Spleen (tissue), 11 donors: ENCODE results near the gene EPB41L4A. TPM values are rescaled to one million over a fixed set of nuclear protein-coding genes. Genes with fewer than 3 reads are reported as not detected.

Experiments
- DNase-seq: peaks from one replicate; pipeline ENCODE4 v3.0.0-alpha.2; 2020
- H3K27ac ChIP-seq, 8 donors: fragments of 200-600 bp; sonication (generic) in 7 of 8; 1 replicate in 4 of 8; 2 replicates in 4 of 8; pipeline versions ENCODE4 v1.5.0 to v1.8.0; 2016 to 2021; ENCODE audit warnings: inconsistent platforms in 4 of 8, mild to moderate bottlenecking in 4 of 8, moderate library complexity in 1 of 8
- H3K27me3 ChIP-seq, 7 donors: fragments of 200-600 bp; sonication (generic) in 6 of 7; replicated peaks in 1 of 7; 1 replicate in 4 of 7; 2 replicates in 3 of 7; pipeline versions ENCODE4 v1.5.0 to v1.8.0; 2016 to 2021; ENCODE audit warnings: inconsistent platforms in 3 of 7, mild to moderate bottlenecking in 1 of 7
- H3K36me3 ChIP-seq, 6 donors: fragments of 200-600 bp; sonication (generic) in 5 of 6; 1 replicate in 4 of 6; 2 replicates in 2 of 6; pipeline versions ENCODE4 v1.5.0 to v1.8.0; 2016 to 2021; ENCODE audit warnings: inconsistent platforms in 2 of 6
- H3K4me1 ChIP-seq, 6 donors: fragments of 200-600 bp; sonication (generic) in 5 of 6; 1 replicate in 3 of 6; 2 replicates in 3 of 6; pipeline versions ENCODE4 v1.5.0 to v1.8.0; 2016 to 2021; ENCODE audit warnings: inconsistent platforms in 3 of 6
- H3K4me3 ChIP-seq, 8 donors: fragments of 200-600 bp; sonication (generic) in 7 of 8; 1 replicate in 4 of 8; 2 replicates in 4 of 8; pipeline versions ENCODE4 v1.5.0 to v1.8.0; 2016 to 2021; ENCODE audit warnings: inconsistent platforms in 4 of 8, mild to moderate bottlenecking in 4 of 8, moderate library complexity in 2 of 8
- H3K9me3 ChIP-seq, 8 donors: fragments of 200-600 bp; sonication (generic) in 7 of 8; 1 replicate in 4 of 8; 2 replicates in 4 of 8; pipeline versions ENCODE4 v1.5.0 to v1.8.0; 2016 to 2021; ENCODE audit warnings: inconsistent platforms in 4 of 8
- POLR2A ChIP-seq, 3 donors: fragments of 450-650 bp; IDR thresholded peaks; one replicate each; pipeline ENCODE4 v1.5.1; 2017; ENCODE audit warnings: antibody characterized with exemption in 3 of 3, mild to moderate bottlenecking in 1 of 3
- POLR2AphosphoS5 ChIP-seq, 3 donors: sonication (generic); formaldehyde crosslinking; IDR thresholded peaks; one replicate each; pipeline ENCODE4 v1.5.1; 2017; ENCODE audit warnings: antibody characterized with exemption in 3 of 3
- WGBS, 5 donors: extraction: QIAGEN DNeasy Blood & Tissue Kit in 3 of 5; methylation state at CpG; one replicate each; pipeline versions ENCODE4 v1.1.5 to v1.1.7; 2013 to 2018; 5-methylcytosine and 5-hydroxymethylcytosine counted together
- intact Hi-C: fragments of 100-400 bp; cut with DNase I; formaldehyde crosslinking; loops from one replicate; pipeline ENCODE4 v1.15.0; 2023; ENCODE audit warnings: low total_unique reads
- polyA plus RNA-seq, 3 donors: library from polyadenylated mRNA; stranded (reverse); fragments of 200-250 nt; gene quantifications; one replicate each; pipeline ENCODE4 v1.2.1, GENCODE V29; 2013
- total RNA-seq, 7 donors: library from RNA; depleted of rRNA in 3 of 7; stranded (reverse); fragments of >200 nt in 3 of 7; fragmentation: NEBNext Ultra II Directional in 4 of 7; extraction: Animal tissue kit (Norgen Biotek cat#: 25700) in 4 of 7; gene quantifications; one replicate each; pipeline versions ENCODE4 v1.1.0 to v1.2.1, GENCODE V29; 2016 to 2021
- TF ChIP-seq, protein P1 (sequence below), 11 experiments: fragments of 200-600 bp in 7 of 11; fragments of 450-650 bp in 4 of 11; sonication (generic) in 4 of 11; IDR thresholded peaks in 8 of 11; conservative IDR thresholded peaks in 3 of 11; 1 replicate in 7 of 11; 2 replicates in 4 of 11; pipeline versions ENCODE4 v1.4.0 to v1.8.0; 2016 to 2021; ENCODE audit warnings: antibody characterized with exemption in 11 of 11, inconsistent platforms in 4 of 11, mild to moderate bottlenecking in 1 of 11
- donor health status: healthy with polysubstance abuse.
- donor health status: DM: no; HTN: no; CAD: no; lungs with moderate emphysema.
- donor health status: DM: no; HTN: no; CAD: no.
- donor health status: Bipolar disorder and iron deficiency.
- donor health status: healthy.
- donor health status: DM: no; HTN: no; CAD: no.
- donor health status: DM: yes; HTN: yes; CAD: no.

Gene EPB41L4A
- total and polyA plus RNA-seq, 10 donors: 1.4 to 28.1 (median 12.2) TPM

DNA sequence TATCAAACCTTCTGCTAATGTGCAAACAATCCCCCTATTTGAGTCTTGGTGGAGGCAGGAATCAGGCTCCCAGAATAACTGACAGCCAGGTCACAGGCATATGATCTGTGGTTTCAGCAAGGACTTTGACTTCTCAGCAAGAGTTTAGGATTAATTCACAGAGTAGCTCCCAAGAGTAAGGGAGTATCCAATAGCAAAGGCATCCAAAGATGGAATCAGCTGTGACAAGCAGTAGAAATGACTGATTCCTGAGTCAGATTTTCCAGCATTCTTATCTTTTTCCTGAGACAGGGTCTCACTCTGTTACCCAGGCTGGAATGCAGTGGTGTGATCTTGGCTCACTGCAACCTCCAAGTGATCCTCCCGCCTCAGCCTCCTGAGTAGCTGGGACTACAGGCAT, 108.3 kb downstream of the EPB41L4A start:
- Histone ChIP-seq H3K4me1 (no peaks in the 10 kb centered on the region), H3K4me3 (no peak overlapping the region), H3K36me3 (no peaks in the 10 kb centered on the region), H3K9me3 (no peaks in the 10 kb centered on the region), H3K27ac (no peak overlapping the region), H3K27me3 (no peaks in the 10 kb centered on the region)
- TF ChIP-seq POLR2AphosphoS5 (IDR thresholded peaks at IDR 0.05) (no peak), POLR2A (IDR thresholded peaks at IDR 0.05) (no peak)
- TF ChIP-seq, protein P1, sequence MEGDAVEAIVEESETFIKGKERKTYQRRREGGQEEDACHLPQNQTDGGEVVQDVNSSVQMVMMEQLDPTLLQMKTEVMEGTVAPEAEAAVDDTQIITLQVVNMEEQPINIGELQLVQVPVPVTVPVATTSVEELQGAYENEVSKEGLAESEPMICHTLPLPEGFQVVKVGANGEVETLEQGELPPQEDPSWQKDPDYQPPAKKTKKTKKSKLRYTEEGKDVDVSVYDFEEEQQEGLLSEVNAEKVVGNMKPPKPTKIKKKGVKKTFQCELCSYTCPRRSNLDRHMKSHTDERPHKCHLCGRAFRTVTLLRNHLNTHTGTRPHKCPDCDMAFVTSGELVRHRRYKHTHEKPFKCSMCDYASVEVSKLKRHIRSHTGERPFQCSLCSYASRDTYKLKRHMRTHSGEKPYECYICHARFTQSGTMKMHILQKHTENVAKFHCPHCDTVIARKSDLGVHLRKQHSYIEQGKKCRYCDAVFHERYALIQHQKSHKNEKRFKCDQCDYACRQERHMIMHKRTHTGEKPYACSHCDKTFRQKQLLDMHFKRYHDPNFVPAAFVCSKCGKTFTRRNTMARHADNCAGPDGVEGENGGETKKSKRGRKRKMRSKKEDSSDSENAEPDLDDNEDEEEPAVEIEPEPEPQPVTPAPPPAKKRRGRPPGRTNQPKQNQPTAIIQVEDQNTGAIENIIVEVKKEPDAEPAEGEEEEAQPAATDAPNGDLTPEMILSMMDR (IDR thresholded peaks at IDR 0.05 in 8 of 11, conservative IDR thresholded peaks at IDR 0.05 in 3 of 11): no peak
- no peak for DNase-seq
- intact Hi-C loops: no loop called here
- WGBS, 5 donors: 83 to 100% (median 95%) methylated on average over 1 of the region's 1 CpG

DNA sequence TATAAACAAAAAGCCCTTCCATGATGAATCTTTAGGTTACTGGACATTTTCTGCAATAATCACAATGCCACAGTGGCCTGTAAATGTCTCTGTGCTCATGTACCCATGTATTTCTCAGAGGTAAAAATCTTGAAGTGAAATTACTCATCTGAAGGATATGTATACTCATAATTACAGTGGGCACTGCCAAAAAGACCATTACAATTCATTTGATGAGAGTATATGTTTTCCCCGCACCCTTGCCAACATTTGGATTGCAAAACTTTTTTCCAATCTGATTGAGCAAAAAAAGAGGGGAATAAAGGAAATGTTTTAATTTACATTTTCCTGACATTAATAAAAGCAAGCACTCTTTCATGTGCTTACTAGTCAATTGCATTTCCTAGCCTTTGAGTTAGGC, 110.5 kb downstream of the EPB41L4A start:
- no peaks in the 10 kb centered on the region for H3K9me3 ChIP-seq
- 85 to 100% (median 91%) methylated on average over 1 of the region's 1 CpG for WGBS, 5 donors
- intact Hi-C loops: no loop called here
- H3K36me3 ChIP-seq: no peaks in the 10 kb centered on the region
- H3K27me3 ChIP-seq: no peaks in the 10 kb centered on the region
- H3K27ac ChIP-seq: no peak overlapping the region
- no peaks in the 10 kb centered on the region for H3K4me1 ChIP-seq
- DNase-seq: no peak
- no peak overlapping the region for H3K4me3 ChIP-seq
- no peak for TF ChIP-seq POLR2AphosphoS5 (IDR thresholded peaks at IDR 0.05)

DNA sequence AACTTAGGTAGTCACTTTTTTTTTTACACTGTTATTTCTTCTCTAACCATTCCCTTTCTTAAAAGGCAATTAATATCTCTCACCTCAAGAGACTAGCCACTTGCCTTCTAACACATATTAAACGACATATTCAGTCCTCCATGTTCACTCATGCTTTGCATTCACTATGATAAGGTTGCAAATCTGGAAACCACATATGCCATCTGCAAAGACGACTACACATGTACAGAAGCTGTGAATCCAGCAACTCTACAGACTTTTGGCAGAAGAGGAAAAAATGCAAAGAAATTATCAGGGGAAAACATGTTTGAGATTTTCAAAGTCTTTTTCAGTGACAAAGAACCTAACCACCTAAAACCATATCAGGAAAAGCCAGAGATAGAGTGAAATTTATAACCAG, 112.1 kb downstream of the EPB41L4A start:
- H3K27me3 ChIP-seq: no peaks in the 10 kb centered on the region
- H3K27ac ChIP-seq: no peak overlapping the region
- intact Hi-C loops: no loop called here
- TF ChIP-seq, protein P1 (IDR thresholded peaks at IDR 0.05 in 8 of 11, conservative IDR thresholded peaks at IDR 0.05 in 3 of 11): no peak
- no peaks in the 10 kb centered on the region for H3K9me3 ChIP-seq
- H3K4me1 ChIP-seq: no peaks in the 10 kb centered on the region
- DNase-seq: no peak
- WGBS, 5 donors: 66 to 77% (median 75%) methylated on average over 2 of the region's 2 CpGs
- H3K4me3 ChIP-seq: no peak overlapping the region
- H3K36me3 ChIP-seq: no peaks in the 10 kb centered on the region

DNA sequence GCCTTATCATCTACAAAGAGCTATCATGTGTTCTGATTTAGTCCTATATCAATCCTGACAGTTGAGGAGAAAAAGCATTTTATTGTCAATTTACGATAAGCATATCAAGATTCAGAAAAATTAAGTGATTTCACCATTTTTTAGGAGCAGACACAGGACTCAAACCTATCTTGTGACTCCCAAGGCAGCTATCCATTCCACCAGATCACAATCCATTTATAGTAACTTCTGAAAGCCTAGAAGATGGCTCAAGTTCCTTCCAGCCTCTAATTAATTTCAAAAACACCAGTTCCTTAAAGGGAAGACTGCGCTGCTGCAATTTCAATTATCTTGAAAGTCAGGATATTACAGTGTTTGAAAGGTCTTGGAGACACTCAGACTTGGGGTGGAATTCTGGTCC, 114.3 kb downstream of the EPB41L4A start:
- H3K27me3 ChIP-seq: no peaks in the 10 kb centered on the region
- no peak overlapping the region for H3K4me3 ChIP-seq
- intact Hi-C loops: no loop called here
- H3K27ac ChIP-seq: no peak overlapping the region
- WGBS, 5 donors: 92 to 100% (median 96%) methylated on average over 2 of the region's 2 CpGs
- H3K36me3 ChIP-seq: no peaks in the 10 kb centered on the region
- H3K9me3 ChIP-seq: peaks cover 0 to 13% (median under 1%) of the 10 kb centered on the region in 8 donors
- TF ChIP-seq POLR2AphosphoS5 (IDR thresholded peaks at IDR 0.05): no peak
- TF ChIP-seq, protein P1 (IDR thresholded peaks at IDR 0.05 in 8 of 11, conservative IDR thresholded peaks at IDR 0.05 in 3 of 11): no peak
- no peak for TF ChIP-seq POLR2A (IDR thresholded peaks at IDR 0.05)
- H3K4me1 ChIP-seq: no peaks in the 10 kb centered on the region
- no peak for DNase-seq

DNA sequence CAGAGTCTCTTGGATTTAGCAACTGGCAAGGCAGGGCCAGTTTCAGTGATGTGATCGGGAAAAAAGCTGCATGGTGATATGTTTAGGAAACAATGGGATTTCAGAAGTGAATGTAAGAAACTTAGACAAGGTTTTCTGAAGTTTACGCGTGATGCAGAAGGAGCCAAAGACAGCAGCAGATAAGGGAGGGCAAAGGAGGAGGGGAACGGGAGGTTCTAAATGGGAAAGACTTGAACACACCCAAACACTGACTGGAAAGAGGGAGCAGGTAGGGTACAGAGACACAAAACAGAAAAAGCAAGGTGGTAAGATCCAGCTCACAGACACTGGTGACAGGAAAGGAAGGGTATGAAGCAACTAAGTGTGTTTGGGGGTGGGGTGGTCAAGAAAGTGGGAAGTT, 115.4 kb downstream of the EPB41L4A start:
- no peaks in the 10 kb centered on the region for H3K36me3 ChIP-seq
- DNase-seq: no peak
- H3K27me3 ChIP-seq: no peaks in the 10 kb centered on the region
- no peaks in the 10 kb centered on the region for H3K4me1 ChIP-seq
- 90 to 94% (median 92%) methylated on average over 4 of the region's 4 CpGs for WGBS, 5 donors
- no peak overlapping the region for H3K27ac ChIP-seq
- H3K4me3 ChIP-seq: no peak overlapping the region
- TF ChIP-seq POLR2A (IDR thresholded peaks at IDR 0.05) (no peak), POLR2AphosphoS5 (IDR thresholded peaks at IDR 0.05) (no peak)
- TF ChIP-seq, protein P1 (IDR thresholded peaks at IDR 0.05 in 8 of 11, conservative IDR thresholded peaks at IDR 0.05 in 3 of 11): no peak
- intact Hi-C loops: no loop called here
- H3K9me3 ChIP-seq: peaks cover 0 to 24% (median 10%) of the 10 kb centered on the region in 8 donors
